SK-N-SH treated with all-trans-retinoic acid at 6 μM for 48 hours (cell line): Measurements from ENCODE around the gene ARHGEF40.

Experiments
- PATZ1 ChIP-seq: fragments of 250-450 bp; sonication (Bioruptor Pico); IDR thresholded peaks from 2 replicates; pipeline ENCODE4 v1.8.0; 2020; ENCODE audit warnings: mild to moderate bottlenecking, moderate library complexity, borderline replicate concordance
- ZFP3 ChIP-seq: fragments of 250-450 bp; sonication (Bioruptor Pico); IDR thresholded peaks from 2 replicates; pipeline ENCODE4 v1.5.0; 2020; ENCODE audit warnings: mild to moderate bottlenecking, moderate library complexity

GRCh38 chr14:21107283-21107800 lies 37.2 kb downstream of the ARHGEF40 start:
- no peak for TF ChIP-seq ZFP3 (CRISPR knock-in tag)
- no peak for TF ChIP-seq PATZ1 (CRISPR knock-in tag)
